Brain microvascular endothelial cell (primary cell): ENCODE results near the gene IL25.
"Not testable (repeated sequence)": the region's sequence is repeated elsewhere in the genome, so short reads cannot be mapped to it uniquely, and the experiment has no call there.

Experiments used
- DNase-seq: peaks from one replicate; pipeline ENCODE4 v3.0.0-alpha.2; 2020
- H3K27ac ChIP-seq: fragments of 250-450 bp; sonication (Bioruptor Pico); 2 replicates; pipeline ENCODE4 v1.5.1; 2020; ENCODE audit warnings: mild to moderate bottlenecking, moderate library complexity
- H3K27me3 ChIP-seq: fragments of 250-450 bp; sonication (Bioruptor Pico); replicated peaks from 2 replicates; pipeline ENCODE4 v1.5.1; 2020; ENCODE audit warnings: mild to moderate bottlenecking
- H3K36me3 ChIP-seq: fragments of 250-450 bp; sonication (Bioruptor Pico); replicated peaks from 2 replicates; pipeline ENCODE4 v1.5.1; 2020; ENCODE audit warnings: mild to moderate bottlenecking
- H3K4me3 ChIP-seq: 2 replicates; pipeline ENCODE4 v1.5.1; 2011; ENCODE audit warnings: low read depth, mild to moderate bottlenecking, control low read depth, low read length, moderate library complexity
- CTCF ChIP-seq: IDR thresholded peaks from 2 replicates; pipeline ENCODE4 v1.5.1; 2011; ENCODE audit warnings: low read depth, mild to moderate bottlenecking, moderate library complexity, low read length, control low read depth, inconsistent platforms; ENCODE audit errors: missing control alignments
- in situ Hi-C: cut with HindIII; loops from 2 replicates; pipeline ENCODE4 v1.10.0; 2017; ENCODE audit warnings: low sequenced_read_pairs, low pct_ligation_motif_present

Gene IL25

GRCh38 chr14:23372509-23372908, at the start of gene IL25:
Gene IL25, plus strand, starts transcription at chr14:23372809.
- Histone ChIP-seq H3K27me3 (peaks cover 4% of the 10 kb centered on the region), H3K4me3 (no peak within 1 kb of the TSS), H3K36me3 (no peaks in the 10 kb centered on the region), H3K27ac (no peak within 1 kb of the TSS)
- no peak for DNase-seq
- no peak for TF ChIP-seq CTCF
- in situ Hi-C loops, result no loop called here

GRCh38 chr14:23323838-23324454, 48.7 kb upstream of the IL25 start:
- in situ Hi-C loops, result no loop called here
- Histone ChIP-seq H3K4me3 (no peak overlapping the region), H3K36me3 (peaks cover 35% of the 10 kb centered on the region), H3K27me3 (no peaks in the 10 kb centered on the region), H3K27ac (no peak overlapping the region)
- TF ChIP-seq CTCF, result no peak
- DNase-seq, result no peak

GRCh38 chr14:23324455-23324846, 48.2 kb upstream of the IL25 start:
- DNase-seq, result no peak
- H3K27me3 ChIP-seq, result no peaks in the 10 kb centered on the region
- peaks cover 35% of the 10 kb centered on the region for H3K36me3 ChIP-seq
- no peak for TF ChIP-seq CTCF
- H3K27ac ChIP-seq, result no peak overlapping the region
- in situ Hi-C loops, result no loop called here
- H3K4me3 ChIP-seq, result no peak overlapping the region

- no peak for TF ChIP-seq CTCF
- peaks cover 31% of the 10 kb centered on the region for H3K36me3 ChIP-seq
- in situ Hi-C loops, result no loop called here
- H3K4me3 ChIP-seq, result no peak overlapping the region
- DNase-seq, result no peak
- H3K27ac ChIP-seq, result no peak overlapping the region
- no peaks in the 10 kb centered on the region for H3K27me3 ChIP-seq
These were observed 47.6 kb upstream of the IL25 start for GRCh38 chr14:23324993-23325392.

- peaks cover 27% of the 10 kb centered on the region for H3K36me3 ChIP-seq
- DNase-seq, in situ Hi-C loops, H3K27me3 ChIP-seq, H3K4me3 ChIP-seq, H3K27ac ChIP-seq: not testable (repeated sequence)
These were observed 46.9 kb upstream of the IL25 start for GRCh38 chr14:23325746-23326145.

GRCh38 chr14:23326491-23327332, 45.9 kb upstream of the IL25 start:
- H3K4me3 ChIP-seq, result no peak overlapping the region
- H3K36me3 ChIP-seq, result peaks cover 27% of the 10 kb centered on the region
- no peak overlapping the region for H3K27ac ChIP-seq
- in situ Hi-C loops, result no loop called here
- DNase-seq, result no peak
- no peak for TF ChIP-seq CTCF
- H3K27me3 ChIP-seq, result no peaks in the 10 kb centered on the region
